Measurements from ENCODE around the gene GALNT16. TPM values are rescaled to one million over a fixed set of nuclear protein-coding genes. Genes with fewer than 3 reads are reported as not detected.
A peak's percentile ranks its signal among the peaks of the same experiment; 100 is the strongest.

GALNT16 gene
- total and polyA plus RNA-seq, 2 of the 8 experiments (the other 6 are each of a cell fraction or from before 2014, with no cell fraction given): 5.4 to 6.3 TPM

GRCh38 chr14:69398818-69399210, 138.9 kb downstream of the GALNT16 start (continued):
- TF ChIP-seq, protein P1, sequence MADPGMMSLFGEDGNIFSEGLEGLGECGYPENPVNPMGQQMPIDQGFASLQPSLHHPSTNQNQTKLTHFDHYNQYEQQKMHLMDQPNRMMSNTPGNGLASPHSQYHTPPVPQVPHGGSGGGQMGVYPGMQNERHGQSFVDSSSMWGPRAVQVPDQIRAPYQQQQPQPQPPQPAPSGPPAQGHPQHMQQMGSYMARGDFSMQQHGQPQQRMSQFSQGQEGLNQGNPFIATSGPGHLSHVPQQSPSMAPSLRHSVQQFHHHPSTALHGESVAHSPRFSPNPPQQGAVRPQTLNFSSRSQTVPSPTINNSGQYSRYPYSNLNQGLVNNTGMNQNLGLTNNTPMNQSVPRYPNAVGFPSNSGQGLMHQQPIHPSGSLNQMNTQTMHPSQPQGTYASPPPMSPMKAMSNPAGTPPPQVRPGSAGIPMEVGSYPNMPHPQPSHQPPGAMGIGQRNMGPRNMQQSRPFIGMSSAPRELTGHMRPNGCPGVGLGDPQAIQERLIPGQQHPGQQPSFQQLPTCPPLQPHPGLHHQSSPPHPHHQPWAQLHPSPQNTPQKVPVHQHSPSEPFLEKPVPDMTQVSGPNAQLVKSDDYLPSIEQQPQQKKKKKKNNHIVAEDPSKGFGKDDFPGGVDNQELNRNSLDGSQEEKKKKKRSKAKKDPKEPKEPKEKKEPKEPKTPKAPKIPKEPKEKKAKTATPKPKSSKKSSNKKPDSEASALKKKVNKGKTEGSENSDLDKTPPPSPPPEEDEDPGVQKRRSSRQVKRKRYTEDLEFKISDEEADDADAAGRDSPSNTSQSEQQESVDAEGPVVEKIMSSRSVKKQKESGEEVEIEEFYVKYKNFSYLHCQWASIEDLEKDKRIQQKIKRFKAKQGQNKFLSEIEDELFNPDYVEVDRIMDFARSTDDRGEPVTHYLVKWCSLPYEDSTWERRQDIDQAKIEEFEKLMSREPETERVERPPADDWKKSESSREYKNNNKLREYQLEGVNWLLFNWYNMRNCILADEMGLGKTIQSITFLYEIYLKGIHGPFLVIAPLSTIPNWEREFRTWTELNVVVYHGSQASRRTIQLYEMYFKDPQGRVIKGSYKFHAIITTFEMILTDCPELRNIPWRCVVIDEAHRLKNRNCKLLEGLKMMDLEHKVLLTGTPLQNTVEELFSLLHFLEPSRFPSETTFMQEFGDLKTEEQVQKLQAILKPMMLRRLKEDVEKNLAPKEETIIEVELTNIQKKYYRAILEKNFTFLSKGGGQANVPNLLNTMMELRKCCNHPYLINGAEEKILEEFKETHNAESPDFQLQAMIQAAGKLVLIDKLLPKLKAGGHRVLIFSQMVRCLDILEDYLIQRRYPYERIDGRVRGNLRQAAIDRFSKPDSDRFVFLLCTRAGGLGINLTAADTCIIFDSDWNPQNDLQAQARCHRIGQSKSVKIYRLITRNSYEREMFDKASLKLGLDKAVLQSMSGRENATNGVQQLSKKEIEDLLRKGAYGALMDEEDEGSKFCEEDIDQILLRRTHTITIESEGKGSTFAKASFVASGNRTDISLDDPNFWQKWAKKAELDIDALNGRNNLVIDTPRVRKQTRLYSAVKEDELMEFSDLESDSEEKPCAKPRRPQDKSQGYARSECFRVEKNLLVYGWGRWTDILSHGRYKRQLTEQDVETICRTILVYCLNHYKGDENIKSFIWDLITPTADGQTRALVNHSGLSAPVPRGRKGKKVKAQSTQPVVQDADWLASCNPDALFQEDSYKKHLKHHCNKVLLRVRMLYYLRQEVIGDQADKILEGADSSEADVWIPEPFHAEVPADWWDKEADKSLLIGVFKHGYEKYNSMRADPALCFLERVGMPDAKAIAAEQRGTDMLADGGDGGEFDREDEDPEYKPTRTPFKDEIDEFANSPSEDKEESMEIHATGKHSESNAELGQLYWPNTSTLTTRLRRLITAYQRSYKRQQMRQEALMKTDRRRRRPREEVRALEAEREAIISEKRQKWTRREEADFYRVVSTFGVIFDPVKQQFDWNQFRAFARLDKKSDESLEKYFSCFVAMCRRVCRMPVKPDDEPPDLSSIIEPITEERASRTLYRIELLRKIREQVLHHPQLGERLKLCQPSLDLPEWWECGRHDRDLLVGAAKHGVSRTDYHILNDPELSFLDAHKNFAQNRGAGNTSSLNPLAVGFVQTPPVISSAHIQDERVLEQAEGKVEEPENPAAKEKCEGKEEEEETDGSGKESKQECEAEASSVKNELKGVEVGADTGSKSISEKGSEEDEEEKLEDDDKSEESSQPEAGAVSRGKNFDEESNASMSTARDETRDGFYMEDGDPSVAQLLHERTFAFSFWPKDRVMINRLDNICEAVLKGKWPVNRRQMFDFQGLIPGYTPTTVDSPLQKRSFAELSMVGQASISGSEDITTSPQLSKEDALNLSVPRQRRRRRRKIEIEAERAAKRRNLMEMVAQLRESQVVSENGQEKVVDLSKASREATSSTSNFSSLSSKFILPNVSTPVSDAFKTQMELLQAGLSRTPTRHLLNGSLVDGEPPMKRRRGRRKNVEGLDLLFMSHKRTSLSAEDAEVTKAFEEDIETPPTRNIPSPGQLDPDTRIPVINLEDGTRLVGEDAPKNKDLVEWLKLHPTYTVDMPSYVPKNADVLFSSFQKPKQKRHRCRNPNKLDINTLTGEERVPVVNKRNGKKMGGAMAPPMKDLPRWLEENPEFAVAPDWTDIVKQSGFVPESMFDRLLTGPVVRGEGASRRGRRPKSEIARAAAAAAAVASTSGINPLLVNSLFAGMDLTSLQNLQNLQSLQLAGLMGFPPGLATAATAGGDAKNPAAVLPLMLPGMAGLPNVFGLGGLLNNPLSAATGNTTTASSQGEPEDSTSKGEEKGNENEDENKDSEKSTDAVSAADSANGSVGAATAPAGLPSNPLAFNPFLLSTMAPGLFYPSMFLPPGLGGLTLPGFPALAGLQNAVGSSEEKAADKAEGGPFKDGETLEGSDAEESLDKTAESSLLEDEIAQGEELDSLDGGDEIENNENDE (IDR thresholded peaks at IDR 0.05; ENCODE audit: insufficient replicate concordance, low read length): no peak
- TF ChIP-seq CBX8 (IDR thresholded peaks at IDR 0.05; ENCODE audit: borderline replicate concordance, low read depth, low read length) (no peak), HDAC2 (IDR thresholded peaks at IDR 0.05; ENCODE audit: borderline replicate concordance in 1 of 2, low read depth in 2 of 2, low read length in 2 of 2) (peak in 1 of 2 experiments; percentile 28; a peak in 1 of 4 replicates), POLR2AphosphoS5 (IDR thresholded peaks at IDR 0.05; ENCODE audit: low read depth, low read length) (no peak), GABPA (IDR thresholded peaks at IDR 0.05; ENCODE audit: borderline replicate concordance, insufficient read depth, low read length) (no peak), GTF2F1 (IDR thresholded peaks at IDR 0.05; ENCODE audit: borderline replicate concordance, low read depth, low read length) (no peak), ASH2L (IDR thresholded peaks at IDR 0.05; ENCODE audit: low read length) (peak; percentile 44), PHF8 (conservative IDR thresholded peaks at IDR 0.05; ENCODE audit: low read depth, low read length) (0 out of 2 replicates have a peak, but pooled peaks have one; percentile 69)

Data from H1 (cell line).